SU-DHL-6 (cell line): ENCODE data around the gene REG4.

Experiments
- H2AFZ ChIP-seq: fragments of 200-600 bp; sonication (generic); 2 replicates; pipeline ENCODE4 v1.6.1; 2014; ENCODE audit warnings: low read depth, mild to moderate bottlenecking, moderate library complexity, mixed read lengths, antibody characterized with exemption, low read length; ENCODE audit not compliant: severe bottlenecking
- H3F3A ChIP-seq: fragments of 200-600 bp; shearing (Covaris generic); 2 replicates; pipeline ENCODE4 v1.6.0; 2016; ENCODE audit warnings: antibody characterized with exemption, mild to moderate bottlenecking; ENCODE audit not compliant: insufficient read depth
- H3K27ac ChIP-seq: fragments of 200-600 bp; sonication (generic); 2 replicates; pipeline ENCODE4 v1.5.1; 2016; ENCODE audit warnings: low read depth, mild to moderate bottlenecking, low read length, moderate library complexity, mixed read lengths
- H3K27me3 ChIP-seq: fragments of 200-600 bp; sonication (generic), shearing (Covaris generic); 2 replicates; pipeline ENCODE4 v1.6.0; 2014; ENCODE audit warnings: mild to moderate bottlenecking, low read length
- H3K36me3 ChIP-seq: fragments of 200-600 bp; sonication (generic); 2 replicates; pipeline ENCODE4 v1.6.1; 2014; ENCODE audit warnings: mild to moderate bottlenecking, low read length, mixed read lengths
- H3K4me2 ChIP-seq: fragments of 300-600, 200-600 bp; shearing (Covaris generic), sonication (generic); 2 replicates; pipeline ENCODE4 v1.6.0; 2014; ENCODE audit warnings: low read length, low read depth, mild to moderate bottlenecking; ENCODE audit not compliant: poor library complexity, severe bottlenecking
- H3K4me3 ChIP-seq: fragments of 200-600 bp; sonication (generic); 2 replicates; pipeline ENCODE4 v1.5.1; 2014; ENCODE audit warnings: antibody characterized with exemption, low read length, mild to moderate bottlenecking, mixed read lengths; ENCODE audit not compliant: insufficient read depth, poor library complexity, severe bottlenecking
- H3K79me2 ChIP-seq: fragments of 200-600 bp; sonication (generic); 2 replicates; pipeline ENCODE4 v1.6.1; 2014; ENCODE audit warnings: mild to moderate bottlenecking, low read length, moderate library complexity; ENCODE audit not compliant: insufficient read depth
- H3K9ac ChIP-seq: fragments of 200-600 bp; sonication (generic); 2 replicates; pipeline ENCODE4 v1.7.0; 2014; ENCODE audit warnings: mild to moderate bottlenecking, low read length
- H3K9me2 ChIP-seq: fragments of 200-600 bp; sonication (generic); replicated peaks from 2 replicates; pipeline ENCODE4 v1.6.1; 2014; ENCODE audit warnings: low read length; ENCODE audit not compliant: insufficient read depth
- H3K9me3 ChIP-seq: fragments of 200-600 bp; sonication (generic); 2 replicates; pipeline ENCODE4 v1.6.1; 2014; ENCODE audit warnings: low read length, mixed read lengths; ENCODE audit not compliant: insufficient read depth
- H4K20me1 ChIP-seq: fragments of 200-600 bp; sonication (generic); 2 replicates; pipeline ENCODE4 v1.6.1; 2014; ENCODE audit warnings: low read depth, mild to moderate bottlenecking, antibody characterized with exemption, low read length, moderate library complexity, mixed read lengths
- CTCF ChIP-seq: fragments of 200-600 bp; sonication (generic); IDR thresholded peaks from one replicate; pipeline ENCODE4 v1.5.1; 2017; ENCODE audit warnings: antibody characterized with exemption, mild to moderate bottlenecking, low read length, moderate library complexity; ENCODE audit not compliant: insufficient read depth, poor library complexity, severe bottlenecking
- EZH2phosphoT487 ChIP-seq: fragments of 200-600 bp; sonication (generic), shearing (Covaris generic); conservative IDR thresholded peaks from 2 replicates; pipeline ENCODE4 v1.6.1; 2018; ENCODE audit warnings: mild to moderate bottlenecking, antibody characterized with exemption, low read length, moderate library complexity, mixed read lengths

REG4 gene

GRCh38 chr1:119805247-119805646 lies 6.0 kb downstream of the REG4 start:
- no peak overlapping the region for H3K4me2 ChIP-seq
- H2AFZ ChIP-seq, result no peak overlapping the region
- TF ChIP-seq CTCF (no peak), EZH2phosphoT487 (no peak)
- no peaks in the 10 kb centered on the region for H3K9me3 ChIP-seq
- H3K9ac ChIP-seq, result no peak overlapping the region
- H3F3A ChIP-seq, result no peaks in the 10 kb centered on the region
- H3K79me2 ChIP-seq, result no peaks in the 10 kb centered on the region
- no peaks in the 10 kb centered on the region for H3K9me2 ChIP-seq
- no peak overlapping the region for H3K27ac ChIP-seq
- no peaks in the 10 kb centered on the region for H3K36me3 ChIP-seq
- H3K27me3 ChIP-seq, result no peaks in the 10 kb centered on the region
- no peaks in the 10 kb centered on the region for H4K20me1 ChIP-seq
- H3K4me3 ChIP-seq, result no peak overlapping the region

GRCh38 chr1:119799599-119800177 lies 11.6 kb downstream of the REG4 start:
- Histone ChIP-seq H3K27ac (no peak overlapping the region), H3K9me3 (no peaks in the 10 kb centered on the region), H4K20me1 (no peaks in the 10 kb centered on the region), H3K9ac (no peak overlapping the region), H3F3A (no peaks in the 10 kb centered on the region), H3K9me2 (no peaks in the 10 kb centered on the region), H3K4me2 (no peak overlapping the region), H3K27me3 (no peaks in the 10 kb centered on the region), H3K79me2 (no peaks in the 10 kb centered on the region), H3K36me3 (no peaks in the 10 kb centered on the region), H2AFZ (no peak overlapping the region), H3K4me3 (no peak overlapping the region)
- no peak for TF ChIP-seq CTCF
- no peak for TF ChIP-seq EZH2phosphoT487

GRCh38 chr1:119799003-119799402 lies 12.3 kb downstream of the REG4 start:
- Histone ChIP-seq H2AFZ (no peak overlapping the region), H3K4me3 (no peak overlapping the region), H4K20me1 (no peaks in the 10 kb centered on the region)

More at GRCh38 chr1:119799003-119799402, 12.3 kb downstream of the REG4 start:
- H3K79me2 ChIP-seq, result no peaks in the 10 kb centered on the region
- H3K27me3 ChIP-seq, result no peaks in the 10 kb centered on the region
- no peak overlapping the region for H3K9ac ChIP-seq
- H3F3A ChIP-seq, result no peaks in the 10 kb centered on the region
- no peaks in the 10 kb centered on the region for H3K9me3 ChIP-seq
- no peak overlapping the region for H3K27ac ChIP-seq
- no peaks in the 10 kb centered on the region for H3K36me3 ChIP-seq
- no peak overlapping the region for H3K4me2 ChIP-seq
- H3K9me2 ChIP-seq, result no peaks in the 10 kb centered on the region
- TF ChIP-seq EZH2phosphoT487 (no peak), CTCF (no peak)
